ENCODE results near the gene RS1.
A peak's percentile ranks its signal among the peaks of the same experiment; 100 is the strongest.

DNA sequence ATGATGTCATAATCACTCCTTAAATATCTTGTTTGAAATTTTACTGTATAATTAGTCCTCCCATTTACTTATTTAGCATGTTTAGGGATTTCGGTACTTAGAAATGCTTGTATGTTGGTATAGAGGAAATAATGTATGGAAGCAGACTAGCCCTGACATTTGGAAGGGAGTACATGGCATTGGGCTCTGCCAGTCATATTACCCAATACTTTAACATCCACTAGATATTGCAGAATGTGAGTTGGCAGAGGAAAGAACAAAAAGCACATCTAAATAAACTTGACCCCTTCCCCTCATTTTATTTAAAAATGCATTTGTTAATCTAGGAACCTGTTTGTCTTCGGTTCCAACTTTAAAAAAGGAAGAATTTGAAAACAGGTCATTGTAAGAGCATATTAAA is 77.8 kb downstream of the RS1 start:
- TF ChIP-seq YY1 (IDR thresholded peaks at IDR 0.05): no peak
- TF ChIP-seq, protein P1, sequence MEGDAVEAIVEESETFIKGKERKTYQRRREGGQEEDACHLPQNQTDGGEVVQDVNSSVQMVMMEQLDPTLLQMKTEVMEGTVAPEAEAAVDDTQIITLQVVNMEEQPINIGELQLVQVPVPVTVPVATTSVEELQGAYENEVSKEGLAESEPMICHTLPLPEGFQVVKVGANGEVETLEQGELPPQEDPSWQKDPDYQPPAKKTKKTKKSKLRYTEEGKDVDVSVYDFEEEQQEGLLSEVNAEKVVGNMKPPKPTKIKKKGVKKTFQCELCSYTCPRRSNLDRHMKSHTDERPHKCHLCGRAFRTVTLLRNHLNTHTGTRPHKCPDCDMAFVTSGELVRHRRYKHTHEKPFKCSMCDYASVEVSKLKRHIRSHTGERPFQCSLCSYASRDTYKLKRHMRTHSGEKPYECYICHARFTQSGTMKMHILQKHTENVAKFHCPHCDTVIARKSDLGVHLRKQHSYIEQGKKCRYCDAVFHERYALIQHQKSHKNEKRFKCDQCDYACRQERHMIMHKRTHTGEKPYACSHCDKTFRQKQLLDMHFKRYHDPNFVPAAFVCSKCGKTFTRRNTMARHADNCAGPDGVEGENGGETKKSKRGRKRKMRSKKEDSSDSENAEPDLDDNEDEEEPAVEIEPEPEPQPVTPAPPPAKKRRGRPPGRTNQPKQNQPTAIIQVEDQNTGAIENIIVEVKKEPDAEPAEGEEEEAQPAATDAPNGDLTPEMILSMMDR (IDR thresholded peaks at IDR 0.05; ENCODE audit: low read depth, low read length, missing input control): no peak
- TF ChIP-seq, protein P2, sequence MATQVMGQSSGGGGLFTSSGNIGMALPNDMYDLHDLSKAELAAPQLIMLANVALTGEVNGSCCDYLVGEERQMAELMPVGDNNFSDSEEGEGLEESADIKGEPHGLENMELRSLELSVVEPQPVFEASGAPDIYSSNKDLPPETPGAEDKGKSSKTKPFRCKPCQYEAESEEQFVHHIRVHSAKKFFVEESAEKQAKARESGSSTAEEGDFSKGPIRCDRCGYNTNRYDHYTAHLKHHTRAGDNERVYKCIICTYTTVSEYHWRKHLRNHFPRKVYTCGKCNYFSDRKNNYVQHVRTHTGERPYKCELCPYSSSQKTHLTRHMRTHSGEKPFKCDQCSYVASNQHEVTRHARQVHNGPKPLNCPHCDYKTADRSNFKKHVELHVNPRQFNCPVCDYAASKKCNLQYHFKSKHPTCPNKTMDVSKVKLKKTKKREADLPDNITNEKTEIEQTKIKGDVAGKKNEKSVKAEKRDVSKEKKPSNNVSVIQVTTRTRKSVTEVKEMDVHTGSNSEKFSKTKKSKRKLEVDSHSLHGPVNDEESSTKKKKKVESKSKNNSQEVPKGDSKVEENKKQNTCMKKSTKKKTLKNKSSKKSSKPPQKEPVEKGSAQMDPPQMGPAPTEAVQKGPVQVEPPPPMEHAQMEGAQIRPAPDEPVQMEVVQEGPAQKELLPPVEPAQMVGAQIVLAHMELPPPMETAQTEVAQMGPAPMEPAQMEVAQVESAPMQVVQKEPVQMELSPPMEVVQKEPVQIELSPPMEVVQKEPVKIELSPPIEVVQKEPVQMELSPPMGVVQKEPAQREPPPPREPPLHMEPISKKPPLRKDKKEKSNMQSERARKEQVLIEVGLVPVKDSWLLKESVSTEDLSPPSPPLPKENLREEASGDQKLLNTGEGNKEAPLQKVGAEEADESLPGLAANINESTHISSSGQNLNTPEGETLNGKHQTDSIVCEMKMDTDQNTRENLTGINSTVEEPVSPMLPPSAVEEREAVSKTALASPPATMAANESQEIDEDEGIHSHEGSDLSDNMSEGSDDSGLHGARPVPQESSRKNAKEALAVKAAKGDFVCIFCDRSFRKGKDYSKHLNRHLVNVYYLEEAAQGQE (IDR thresholded peaks at IDR 0.05): no peak
- no peak for TF ChIP-seq SP1 (IDR thresholded peaks at IDR 0.05)
- no peak for TF ChIP-seq GABPA (IDR thresholded peaks at IDR 0.05 in 1 of 2, conservative IDR thresholded peaks at IDR 0.05 in 1 of 2)
- TF ChIP-seq TAF1 (conservative IDR thresholded peaks at IDR 0.05): no peak
- no peak for TF ChIP-seq JUND (IDR thresholded peaks at IDR 0.05)
- TF ChIP-seq RAD21 (IDR thresholded peaks at IDR 0.05): peak in 1 of 2 donors; percentile 3
- TF ChIP-seq, protein P3, sequence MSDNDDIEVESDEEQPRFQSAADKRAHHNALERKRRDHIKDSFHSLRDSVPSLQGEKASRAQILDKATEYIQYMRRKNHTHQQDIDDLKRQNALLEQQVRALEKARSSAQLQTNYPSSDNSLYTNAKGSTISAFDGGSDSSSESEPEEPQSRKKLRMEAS (IDR thresholded peaks at IDR 0.05): no peak
- TF ChIP-seq HNF4G (IDR thresholded peaks at IDR 0.05): no peak
- TF ChIP-seq NR2F2 (IDR thresholded peaks at IDR 0.05): no peak
